K562 (cell line): ENCODE results near the gene RECQL5. TPM values are rescaled to one million over a fixed set of nuclear protein-coding genes. Genes with fewer than 3 reads are reported as not detected.

Experiments used
- ATAC-seq: fragments of 200-7000 bp; cut with Tn5 transposase; 3 replicates; pipeline ENCODE4 v1.9.1; 2020; ENCODE audit warnings: moderate library complexity
- BruUV-seq: library from RNA; stranded (reverse); fragments of 400-500 nt; replicated peaks from 2 replicates; lab custom pipeline; 2021; lab: Mats Ljungman, UMichigan
- CTCF ChIA-PET: fragments of 300-600 bp; formaldehyde crosslinking; extraction: SDS; loops from one replicate; lab custom pipeline; 2021; ENCODE audit warnings: low intra/inter-chr PET ratio; lab: Yijun Ruan, JAX
- POLR2A ChIA-PET: fragments of 300-600, 350-650 bp; sonication (Branson Sonifier 250); formaldehyde crosslinking; extraction: SDS; loops from one replicate; lab custom pipeline; 2021; ENCODE audit warnings: antibody characterized with exemption, inconsistent platforms; lab: Yijun Ruan, JAX
- DNase-seq, 4 experiments: peaks; one replicate each; pipeline versions ENCODE4 v3.0.0 to v3.0.0-alpha.2; 2011 to 2018; ENCODE audit warnings: low spot score in 3 of 4, mixed read lengths in 3 of 4; ENCODE audit errors: extremely low read depth in 1 of 4
- FAIRE-seq: peaks from 2 replicates; lab custom pipeline; 2011; peaks lifted over from hg19 to GRCh38; lab: Jason Lieb, UNC
- H2AFZ ChIP-seq: 2 replicates; pipeline ENCODE4 v1.6.0; 2011; ENCODE audit warnings: low read depth, low read length, control low read depth, inconsistent platforms
- H3K27ac ChIP-seq: fragments of 200-600 bp; 3 replicates; pipeline ENCODE4 v1.8.0; 2011; ENCODE audit warnings: low read depth, mild to moderate bottlenecking, control low read depth, inconsistent platforms, low read length, moderate library complexity, mixed read lengths; ENCODE audit errors: extremely low read depth
- H3K27me3 ChIP-seq, 2 experiments: fragments of 300-600 bp in 1 of 2; 2 replicates in 1 of 2; 3 replicates in 1 of 2; pipeline versions ENCODE4 v1.6.0 to v1.8.0; 2011; ENCODE audit warnings: inconsistent platforms in 2 of 2, low read length in 2 of 2, mild to moderate bottlenecking in 1 of 2, mixed read lengths in 1 of 2, moderate library complexity in 1 of 2; ENCODE audit not compliant: control insufficient read depth in 2 of 2, insufficient read depth in 2 of 2
- H3K36me3 ChIP-seq: fragments of 300-600 bp; 3 replicates; pipeline ENCODE4 v1.8.0; 2011; ENCODE audit warnings: mild to moderate bottlenecking, low read length, inconsistent platforms; ENCODE audit not compliant: control insufficient read depth, insufficient read depth
- H3K4me1 ChIP-seq, 2 experiments: fragments of 200-600 bp in 1 of 2; replicated peaks in 1 of 2; 2 replicates in 1 of 2; 3 replicates in 1 of 2; pipeline versions ENCODE4 v1.5.1 to v1.8.0; 2011; ENCODE audit warnings: inconsistent platforms in 2 of 2, low read length in 2 of 2, mild to moderate bottlenecking in 1 of 2, mixed read lengths in 1 of 2, moderate library complexity in 1 of 2; ENCODE audit not compliant: control insufficient read depth in 2 of 2, insufficient read depth in 2 of 2
- H3K4me2 ChIP-seq: 2 replicates; pipeline ENCODE4 v1.6.1; 2011; ENCODE audit warnings: low read length, control low read depth, inconsistent platforms, mixed read lengths; ENCODE audit not compliant: insufficient read depth
- H3K4me3 ChIP-seq: fragments of 200-600 bp; sonication (generic), shearing (Covaris generic); 2 replicates; pipeline ENCODE4 v1.5.1; 2016; ENCODE audit warnings: control low read depth, inconsistent platforms
- H3K79me2 ChIP-seq: fragments of 200-600 bp; 3 replicates; pipeline ENCODE4 v1.8.0; 2011; ENCODE audit warnings: low read length, inconsistent platforms; ENCODE audit not compliant: control insufficient read depth, insufficient read depth
- H3K9ac ChIP-seq, 2 experiments: 2 replicates each; pipeline versions ENCODE4 v1.6.0 to v1.6.1; 2011; ENCODE audit warnings: low read depth in 2 of 2, low read length in 2 of 2, control low read depth in 1 of 2, inconsistent platforms in 1 of 2, mild to moderate bottlenecking in 1 of 2, mixed read lengths in 1 of 2; ENCODE audit not compliant: insufficient read depth in 1 of 2
- H3K9me1 ChIP-seq: one replicate; pipeline ENCODE4 v1.6.0; 2011; ENCODE audit warnings: inconsistent platforms, mild to moderate bottlenecking, low read length, moderate library complexity; ENCODE audit not compliant: control insufficient read depth, insufficient read depth
- H3K9me3 ChIP-seq: replicated peaks from 2 replicates; pipeline ENCODE4 v1.5.1; 2011; ENCODE audit warnings: low read depth, low read length, inconsistent platforms; ENCODE audit not compliant: control insufficient read depth, insufficient read depth
- H4K20me1 ChIP-seq: replicated peaks from 2 replicates; pipeline ENCODE4 v1.6.1; 2011; ENCODE audit warnings: low read length, inconsistent platforms, mixed read lengths; ENCODE audit not compliant: control insufficient read depth, insufficient read depth
- HINFP ChIP-seq: fragments of 450-650 bp; conservative IDR thresholded peaks from 2 replicates; pipeline ENCODE4 v1.6.1; 2016; ENCODE audit warnings: missing genetic modification characterization, low read depth, mild to moderate bottlenecking, control low read depth, missing compliant biosample characterization
- HMGN3 ChIP-seq: IDR thresholded peaks from 2 replicates; pipeline ENCODE4 v1.6.1; 2011; ENCODE audit warnings: borderline replicate concordance, low read depth, mild to moderate bottlenecking, mixed read lengths, low read length; ENCODE audit not compliant: insufficient read length; ENCODE audit errors: extremely low read depth
- TCF15 ChIP-seq: fragments of 250-450 bp; sonication (Bioruptor Pico); IDR thresholded peaks from 2 replicates; pipeline ENCODE4 v1.8.0; 2022; ENCODE audit warnings: moderate library complexity, mild to moderate bottlenecking, inconsistent platforms
- XRCC4 ChIP-seq: IDR thresholded peaks from one replicate; pipeline ENCODE4 v1.6.1; 2011; ENCODE audit not compliant: insufficient read depth, insufficient read length; ENCODE audit errors: extremely low read depth
- ZNF407 ChIP-seq: fragments of 450-650 bp; IDR thresholded peaks from 2 replicates; pipeline ENCODE4 v1.6.1; 2016; ENCODE audit warnings: low read depth
- WGBS: fragments of 100-300 bp; shearing (Covaris generic); methylation state at CpG from one replicate; pipeline ENCODE4 v1.1.6; 2016; ENCODE audit warnings: low coverage, mixed read lengths; ENCODE audit not compliant: insufficient coverage; ENCODE audit errors: missing lambda C conversion rate; 5-methylcytosine and 5-hydroxymethylcytosine counted together
- in situ Hi-C: fragments of 300-500 bp; cut with MboI; formaldehyde crosslinking; loops from 4 replicates; pipeline ENCODE4 v1.15.0; 2018; ENCODE audit warnings: inconsistent platforms, mixed read lengths
- intact Hi-C: fragments of 100-400 bp; cut with micrococcal nuclease; formaldehyde crosslinking; loops from 2 replicates; pipeline ENCODE4 v1.14.2; 2022
- polyA plus RNA-seq, 8 experiments: library from polyadenylated mRNA; depleted of rRNA in 4 of 8; stranded (reverse) in 5 of 8; unstranded in 3 of 8; fragments of >200 nt; fragmentation: Nextera tagmentation in 2 of 8; fragmentation: Illumina TruSeq in 1 of 8; extraction: Ambion mirVana in 2 of 8; extraction: Trizol in 1 of 8; gene quantifications; 2 replicates each; pipeline versions ENCODE4 v1.2.1 to v1.2.3, GENCODE V29; 2011 to 2014; ENCODE audit warnings: inconsistent platforms in 1 of 8, missing spikeins in 1 of 8
- total RNA-seq, 7 experiments: library from RNA; depleted of rRNA in 6 of 7; stranded (reverse); fragments of >200 nt in 6 of 7; fragmentation: Illumina TruSeq in 2 of 7; extraction: Trizol in 2 of 7; gene quantifications; 2 replicates each; pipeline versions ENCODE4 v1.2.1 to v1.2.3, GENCODE V29; 2011 to 2021; ENCODE audit warnings: low replicate concordance in 1 of 7

Gene RECQL5
- total and polyA plus RNA-seq, 9 of the 15 experiments (the other 6 are each of a cell fraction or from before 2014, with no cell fraction given), result 4.1 to 34.8 (median 16.4) TPM

- H4K20me1 ChIP-seq, result no peaks in the 10 kb centered on the region
- 62% methylated on average over 26 of the region's 82 CpGs for WGBS
- H3K4me1 ChIP-seq, result peaks cover 6 to 36% of the 10 kb centered on the region in 2 experiments; a peak in 3 of 5 replicates
- in situ Hi-C loops (no loop called here), intact Hi-C loops (loop anchor here (5.0 to 10.0 kb wide), 2 partner anchors 71 to 163 kb away; partner anchors contain the start of genes CASKIN2 and TSEN54)
- peak within 1 kb of the TSS; percentile 85 for H2AFZ ChIP-seq
- H3K27ac ChIP-seq, result peak within 1 kb of the TSS; percentile 49; the same call in 1 of the 3 replicates
- H3K4me3 ChIP-seq, result peak within 1 kb of the TSS; percentile 53; the same call in 1 of the 2 replicates
- H3K79me2 ChIP-seq, result no peaks in the 10 kb centered on the region
- H3K9me3 ChIP-seq, result no peaks in the 10 kb centered on the region
- H3K36me3 ChIP-seq, result no peaks in the 10 kb centered on the region
- DNase-seq, result peak; percentile 26 to 57 (median 43)
- H3K4me2 ChIP-seq, result 0 out of 2 replicates have a peak within 1 kb of the TSS, but pooled peaks have one; percentile 18
- no TSS peak for BruUV-seq
- peaks cover 0 to 4% of the 10 kb centered on the region in 2 experiments; a peak in 1 of 5 replicates for H3K27me3 ChIP-seq
- CTCF ChIA-PET, result interaction anchor here (1.0 to 1.2 kb wide), 3 partner anchors 38 to 162 kb away, joined by 3 to 4 read pairs (median 3); no protein-coding TSS in a partner anchor
- no peak for ATAC-seq
- H3K9ac ChIP-seq, result peak within 1 kb of the TSS; percentile 53 to 89; a peak in 3 of 4 replicates
- no peaks in the 10 kb centered on the region for H3K9me1 ChIP-seq
- POLR2A ChIA-PET, result interaction anchor here (0.5 kb wide), 1 partner anchor 79 kb away, joined by 4 read pairs; no protein-coding TSS in a partner anchor
- FAIRE-seq, result no peak
- no peak for TF ChIP-seq XRCC4
- TF ChIP-seq ZNF407, result peak; percentile 74
- TF ChIP-seq TCF15 (CRISPR knock-in tag), result no peak
- peak; percentile 4 for TF ChIP-seq HMGN3
- TF ChIP-seq HINFP (tag), result no peak
Measured at GRCh38 chr17:75587675-75588595, 79.0 kb downstream of the RECQL5 start, which contains the start of gene MYO15B. Gene MYO15B (plus strand): TSS chr17:75587800. CDS start chr17:75588058, 258 bp downstream.
